ENCODE results near the gene NPAS3.

NPAS3 gene

DNA sequence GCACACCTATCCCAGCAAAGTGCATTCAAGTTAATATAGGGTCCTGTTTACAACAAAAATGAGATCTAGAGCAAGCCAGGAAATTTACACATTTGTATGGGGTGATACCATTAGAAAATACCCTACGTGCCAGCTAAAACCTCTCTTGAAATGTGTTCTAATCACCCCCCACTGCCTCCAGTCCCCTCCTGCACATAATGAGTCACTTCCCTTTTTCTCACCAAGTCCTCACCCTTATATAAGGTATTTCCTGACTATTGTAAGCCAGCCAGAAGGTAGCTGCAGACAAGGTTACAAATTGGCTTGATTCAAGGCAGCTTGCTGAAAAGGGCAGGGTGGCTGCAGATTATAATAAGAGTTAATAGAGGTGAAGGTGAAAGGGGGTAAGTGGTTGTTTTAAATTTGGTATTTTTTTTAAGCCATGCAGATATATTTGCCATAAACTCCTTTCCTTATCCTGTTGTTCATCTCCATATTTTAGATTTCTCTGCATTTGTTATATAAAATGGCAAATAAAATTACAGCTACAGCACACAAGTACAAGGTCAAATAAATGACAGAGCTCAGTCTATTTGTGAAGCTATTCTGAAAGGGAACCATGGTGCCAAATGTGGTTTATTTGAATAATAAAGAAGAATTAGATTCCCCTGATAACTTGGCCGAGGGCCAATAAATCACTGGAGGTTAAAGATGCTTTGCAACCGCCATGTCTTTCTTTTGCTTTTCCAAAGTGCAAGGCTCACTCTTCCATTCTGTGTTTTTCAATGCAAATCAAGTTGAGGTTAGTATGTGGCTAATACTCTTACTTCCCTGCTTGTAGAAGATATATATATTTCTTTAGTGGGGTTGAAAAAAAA, 626.3 kb downstream of the NPAS3 start:
- DNase-seq (ENCODE audit: low spot score), result peak; percentile 80
- no peak for TF ChIP-seq CTCF (conservative IDR thresholded peaks at IDR 0.05; ENCODE audit: low read depth)
- peak overlapping the region; percentile 76; the same call in 1 of the 2 replicates for H3K27ac ChIP-seq
- CTCF ChIA-PET, result interaction anchor here (0.6 to 0.9 kb wide), 3 partner anchors 31 to 1055 kb away, joined by 3 to 8 read pairs (median 3); no protein-coding TSS in a partner anchor
- POLR2A ChIA-PET (ENCODE audit: low non-redundant PET), result no interaction called here

DNA sequence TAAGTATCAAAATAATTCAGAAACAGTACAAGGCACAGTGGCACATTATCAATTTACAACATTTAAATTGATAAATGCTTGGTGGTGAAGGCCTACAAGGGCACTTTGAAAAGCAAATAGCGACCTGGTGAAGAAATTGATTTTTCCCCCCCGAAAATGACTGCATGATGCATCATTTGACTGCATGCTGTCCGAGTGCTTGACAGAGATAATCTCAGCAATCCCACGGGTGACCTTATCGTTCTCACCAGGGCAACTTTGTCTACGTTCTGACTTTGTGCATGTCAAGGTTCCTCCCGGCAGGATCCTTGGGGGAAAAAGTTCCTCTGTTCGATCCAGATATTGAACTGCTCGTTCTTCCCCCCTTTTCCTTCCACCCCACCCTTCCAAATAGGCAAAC, 627.4 kb downstream of the NPAS3 start:
- DNase-seq (ENCODE audit: low spot score), result no peak
- ChIA-PET CTCF (interaction anchor here (0.6 kb wide), 1 partner anchor 1054 kb away, joined by 3 read pairs; no protein-coding TSS in a partner anchor), POLR2A (ENCODE audit: low non-redundant PET) (no interaction called here)
- TF ChIP-seq CTCF (conservative IDR thresholded peaks at IDR 0.05; ENCODE audit: low read depth), result no peak
- H3K27ac ChIP-seq, result no peak overlapping the region

DNA sequence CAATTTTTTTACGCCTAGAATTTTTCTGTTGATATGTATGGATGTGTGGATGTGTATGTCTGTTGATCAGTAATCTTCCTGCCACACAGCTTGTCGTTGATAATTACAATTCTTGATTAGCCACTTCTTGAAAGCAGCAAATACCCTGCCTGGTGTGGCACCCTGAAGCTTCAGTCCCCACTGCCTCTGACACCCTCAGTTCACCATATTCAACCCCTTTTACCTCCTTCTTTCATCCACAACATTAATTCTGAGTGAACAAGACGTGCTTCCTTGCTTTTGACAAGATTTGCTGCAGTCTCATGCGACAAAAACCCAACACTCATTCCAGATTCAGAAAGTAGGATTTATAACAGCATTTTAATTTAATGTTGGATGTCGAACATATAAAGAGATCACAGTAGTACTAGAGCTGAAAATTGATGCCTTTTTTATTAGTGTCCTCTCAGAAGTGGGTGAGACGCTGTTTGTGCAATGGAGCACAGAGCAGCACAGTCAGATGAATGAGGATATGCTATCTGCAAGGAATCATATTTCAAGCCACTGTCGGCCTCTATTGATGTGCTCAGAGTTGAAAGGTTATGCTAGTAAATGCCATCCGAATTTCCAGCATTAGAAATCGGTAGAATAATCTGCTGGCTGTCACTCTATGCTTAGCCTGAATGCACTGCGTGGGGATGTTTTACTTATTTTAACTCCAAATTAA, 628.5 kb downstream of the NPAS3 start:
- no peak for TF ChIP-seq CTCF (conservative IDR thresholded peaks at IDR 0.05; ENCODE audit: low read depth)
- H3K27ac ChIP-seq, result no peak overlapping the region
- ChIA-PET POLR2A (ENCODE audit: low non-redundant PET) (no interaction called here), CTCF (no interaction called here)
- DNase-seq (ENCODE audit: low spot score), result no peak

- H3K27ac ChIP-seq, result no peak overlapping the region
- ChIA-PET CTCF (no interaction called here), POLR2A (ENCODE audit: low non-redundant PET) (no interaction called here)
- no peak for TF ChIP-seq CTCF (conservative IDR thresholded peaks at IDR 0.05; ENCODE audit: low read depth)
- DNase-seq (ENCODE audit: low spot score), result no peak
Observed at GRCh38 chr14:33567731-33568130, 629.1 kb downstream of the NPAS3 start.

DNA sequence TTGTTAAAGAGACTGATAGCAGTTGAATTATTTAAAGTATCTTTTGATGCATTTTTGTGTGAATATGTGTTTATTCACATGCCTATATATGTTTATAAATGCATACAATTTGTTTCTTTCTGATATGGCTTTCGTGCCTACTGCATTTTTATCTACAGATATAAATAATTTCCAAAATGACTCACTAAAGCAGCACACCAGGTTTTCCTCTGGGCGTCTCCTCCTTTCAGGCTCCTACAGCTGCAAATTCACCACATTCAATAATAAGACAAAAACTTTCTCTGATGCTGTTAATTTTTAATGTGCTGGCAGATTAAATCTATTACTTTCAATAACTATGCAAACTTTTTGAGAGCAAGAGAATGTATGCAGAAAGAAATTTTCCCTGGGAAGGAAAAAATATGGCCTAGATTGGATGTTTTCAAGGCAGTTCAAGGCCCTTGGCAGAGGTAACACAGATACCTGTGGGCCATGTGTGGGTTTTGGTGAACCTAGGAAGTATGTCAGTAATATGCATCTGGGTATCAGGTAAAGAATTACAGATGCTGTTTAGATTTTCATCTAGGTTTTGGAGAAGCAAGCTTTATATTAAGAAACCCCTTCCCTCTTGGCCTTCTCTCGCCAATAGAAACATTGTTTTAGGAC, 630.4 kb downstream of the NPAS3 start:
- peak; percentile 35 for DNase-seq (ENCODE audit: low spot score)
- no peak overlapping the region for H3K27ac ChIP-seq
- ChIA-PET POLR2A (ENCODE audit: low non-redundant PET) (no interaction called here), CTCF (no interaction called here)
- no peak for TF ChIP-seq CTCF (conservative IDR thresholded peaks at IDR 0.05; ENCODE audit: low read depth)

Measured in RWPE1 (cell line).